CD4-positive, alpha-beta T cell treated with Interleukin-4 for 1 hour (primary cell): Measurements from ENCODE around the gene GALNT1.

Experiments
- DNase-seq, 2 donors: peaks; one replicate each; pipeline ENCODE4 v3.0.0-alpha.2; 2020 to 2022

GALNT1 gene

DNA sequence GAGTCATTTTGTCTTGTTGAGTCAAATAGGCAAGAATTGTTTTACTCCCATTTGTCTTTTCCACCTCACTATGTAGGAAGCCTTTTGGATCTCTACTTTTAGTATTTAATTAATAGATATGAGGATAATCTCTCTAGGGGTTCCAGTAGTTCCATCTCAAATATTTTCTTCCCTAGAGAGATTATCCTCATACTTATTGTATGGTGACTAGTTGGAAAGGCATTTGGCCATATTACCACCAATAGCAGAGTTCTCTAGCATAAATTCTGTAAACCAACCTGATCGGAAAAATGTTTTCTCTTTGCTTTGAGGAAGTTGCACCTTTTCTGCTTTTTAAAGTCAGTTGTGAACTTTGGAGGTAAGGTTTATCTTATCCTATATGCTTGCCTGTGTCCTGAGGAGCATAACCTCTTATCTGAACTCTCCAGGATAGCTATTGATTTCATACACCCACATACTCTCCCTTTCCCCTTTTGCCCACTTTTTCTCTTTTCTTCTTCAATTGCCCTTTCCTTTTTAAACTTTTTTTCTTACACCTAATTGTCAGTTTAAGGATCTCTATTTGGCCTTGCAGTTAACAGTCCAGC, 100.8 kb downstream of the GALNT1 start:
- DNase-seq = no peak

DNA sequence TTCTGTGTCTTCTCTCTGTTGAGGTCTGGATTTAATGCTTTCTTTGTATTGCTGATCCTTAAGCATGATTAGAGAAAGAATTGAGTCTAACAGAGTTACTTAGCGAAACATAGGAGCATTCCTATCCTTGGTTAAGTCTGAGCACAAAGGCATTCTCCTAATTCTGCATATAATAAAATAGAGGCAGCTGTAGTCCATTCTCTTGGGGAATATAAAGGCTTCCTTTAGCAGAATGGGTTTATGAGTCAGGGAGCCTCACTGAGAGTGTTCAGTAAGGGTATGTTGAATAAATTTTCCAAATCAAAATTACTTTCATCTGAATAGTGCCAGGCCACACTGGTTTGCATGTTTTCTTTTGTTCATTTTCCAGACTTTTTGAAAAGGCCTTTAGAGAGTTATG, 101.5 kb downstream of the GALNT1 start:
- DNase-seq = no peak

DNA sequence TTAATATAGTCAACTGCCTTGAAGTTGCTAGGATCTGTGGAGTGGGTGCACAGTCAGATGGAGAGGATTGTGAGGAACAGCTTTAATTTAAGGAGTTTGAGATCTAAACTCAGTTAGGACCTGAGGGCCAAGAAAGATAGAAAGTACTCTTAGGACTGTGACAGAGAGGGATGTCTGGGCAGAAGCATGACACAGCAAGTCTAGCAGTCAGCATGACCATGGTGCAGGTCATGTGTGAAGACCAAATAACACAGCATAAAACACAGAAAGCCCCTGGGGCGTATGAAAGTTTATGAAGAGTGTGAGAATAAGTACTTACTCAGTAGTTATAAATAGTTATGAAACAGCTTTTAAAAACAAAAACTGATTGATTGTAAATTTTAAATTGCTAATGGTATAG, 107.2 kb downstream of the GALNT1 start:
- DNase-seq = no peak

DNA sequence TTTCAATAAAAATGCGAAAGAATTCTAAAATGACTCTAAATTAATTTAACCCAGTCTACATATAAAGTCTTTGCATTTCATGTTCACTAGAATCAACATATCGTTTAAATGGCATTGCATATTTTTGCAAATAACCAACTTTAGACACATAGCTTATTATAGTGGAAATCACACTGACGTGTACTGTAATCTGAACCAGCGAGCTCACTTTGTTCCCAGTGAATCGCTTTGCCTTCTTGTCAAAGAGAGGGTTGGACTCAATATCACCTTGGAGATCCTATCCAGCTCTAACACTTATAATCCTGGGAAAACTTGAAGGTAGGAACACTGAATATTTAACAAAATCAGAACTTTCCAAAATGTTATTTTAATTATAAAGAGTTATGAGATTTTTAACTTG, 108.2 kb downstream of the GALNT1 start:
- DNase-seq = no peak

DNA sequence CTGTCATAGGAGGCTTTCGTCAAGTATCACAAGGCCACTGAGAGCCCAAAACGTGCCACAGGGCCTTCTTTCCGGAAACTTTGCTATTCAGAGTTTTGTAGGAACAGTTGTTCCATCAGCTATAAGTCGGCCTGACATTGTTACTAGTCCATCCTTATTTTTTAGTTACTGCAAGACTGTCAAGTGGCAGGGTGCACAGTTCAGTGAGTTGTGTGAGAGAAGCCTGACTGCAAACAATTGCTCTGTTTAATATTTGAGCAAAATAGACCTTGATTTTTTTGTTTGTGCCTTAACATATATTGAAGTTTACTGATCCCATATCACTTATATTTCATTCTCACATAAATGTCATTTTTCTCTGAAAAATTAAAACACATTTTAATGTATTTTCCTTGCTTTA, 110.1 kb downstream of the GALNT1 start:
- DNase-seq = no peak

DNA sequence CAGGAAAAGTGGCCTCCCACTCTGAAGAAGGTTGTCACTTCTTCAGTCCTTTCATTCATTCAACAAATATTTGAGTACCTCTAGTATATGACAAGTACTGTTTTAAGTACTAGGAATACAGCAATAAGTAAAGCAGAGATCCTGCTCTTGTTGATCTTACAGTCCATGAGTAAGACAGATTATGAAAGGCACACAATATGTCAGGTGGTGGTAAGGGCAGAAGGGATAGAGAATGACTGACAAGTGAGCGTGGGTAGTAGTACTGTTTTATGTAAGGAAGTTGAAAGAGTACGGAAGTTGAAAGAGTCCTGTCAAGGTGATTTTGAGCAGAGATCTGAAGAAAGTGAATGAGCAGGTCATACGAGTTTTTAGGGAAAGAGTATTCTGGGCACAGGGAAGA, 111.3 kb downstream of the GALNT1 start:
- no peak for DNase-seq

DNA sequence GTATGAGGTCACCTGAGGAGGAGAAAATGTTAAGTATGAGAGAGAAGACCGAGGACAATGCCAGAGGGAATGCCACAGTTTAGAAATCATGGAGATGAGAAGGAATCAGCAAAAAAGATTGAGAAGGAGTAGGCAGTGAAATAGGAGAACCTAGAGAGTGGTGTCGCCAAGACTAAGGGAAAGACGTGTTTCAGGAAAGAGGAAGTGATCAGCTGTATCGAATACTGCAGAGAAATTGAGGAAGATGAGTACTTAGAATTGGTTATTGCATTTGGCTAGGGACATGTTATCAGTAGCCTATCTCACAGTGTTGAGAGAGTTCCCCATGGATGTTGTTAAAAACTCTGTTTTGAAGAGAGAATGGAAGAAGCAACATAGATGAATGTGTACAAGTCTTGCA, 112.3 kb downstream of the GALNT1 start:
- DNase-seq = no peak

DNA sequence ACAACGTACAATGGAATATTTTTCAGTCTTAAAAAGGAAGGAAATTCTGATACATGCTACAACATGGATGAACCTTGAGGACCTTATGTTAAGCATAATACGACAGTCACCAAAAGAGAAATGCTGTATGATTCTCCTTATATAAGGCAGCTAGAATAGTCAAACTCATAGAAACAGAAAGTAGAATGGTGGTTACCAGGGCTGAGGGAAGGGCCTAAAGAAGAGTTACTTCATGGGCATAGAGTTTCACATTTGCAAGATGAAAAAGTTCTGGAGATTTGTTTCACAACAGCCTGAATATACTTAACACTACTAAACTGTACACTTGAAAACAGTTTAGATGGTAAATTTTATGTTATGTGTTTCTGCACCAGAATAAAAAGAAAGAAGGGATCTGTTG, 113.3 kb downstream of the GALNT1 start:
- no peak for DNase-seq

DNA sequence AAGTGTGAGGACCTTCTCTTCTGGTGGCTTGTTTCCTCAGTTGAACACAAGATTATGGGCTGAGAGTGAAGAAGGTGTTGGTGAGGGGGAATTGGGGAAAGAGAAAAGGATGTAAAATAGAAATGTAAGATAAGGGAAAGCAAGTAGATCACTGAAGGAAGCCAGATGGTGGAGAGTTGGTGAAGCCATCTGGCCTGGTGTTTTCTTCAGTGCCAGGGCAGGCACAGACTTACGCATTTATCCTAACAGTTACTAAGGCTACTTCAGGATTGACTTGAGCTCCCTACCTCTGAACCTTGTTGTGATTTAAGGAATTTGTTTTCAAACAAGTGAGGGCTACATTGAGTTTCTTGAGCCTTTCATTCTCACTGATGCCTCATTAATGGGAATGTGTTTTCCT, 113.8 kb downstream of the GALNT1 start:
- DNase-seq = no peak

DNA sequence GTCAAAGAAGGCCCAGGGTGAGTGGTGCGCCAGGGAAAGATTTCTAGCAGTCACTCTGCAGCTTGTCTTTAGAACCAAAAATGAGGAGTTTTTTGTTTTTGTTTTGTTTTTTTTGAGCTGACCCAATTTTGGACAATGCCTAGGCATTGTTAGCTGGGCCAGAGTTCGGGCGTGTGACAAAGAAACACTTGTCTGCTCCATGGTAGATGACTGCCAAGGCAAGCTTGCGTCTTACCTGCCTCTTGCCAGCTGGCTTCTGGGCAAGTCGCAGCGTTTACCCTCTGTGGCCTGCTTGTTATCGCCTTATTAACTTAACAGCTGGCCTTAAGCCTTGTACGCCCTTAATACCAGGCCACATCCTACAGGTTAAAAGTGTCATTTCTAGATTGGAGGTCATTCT, 114.3 kb downstream of the GALNT1 start:
- DNase-seq = no peak

DNA sequence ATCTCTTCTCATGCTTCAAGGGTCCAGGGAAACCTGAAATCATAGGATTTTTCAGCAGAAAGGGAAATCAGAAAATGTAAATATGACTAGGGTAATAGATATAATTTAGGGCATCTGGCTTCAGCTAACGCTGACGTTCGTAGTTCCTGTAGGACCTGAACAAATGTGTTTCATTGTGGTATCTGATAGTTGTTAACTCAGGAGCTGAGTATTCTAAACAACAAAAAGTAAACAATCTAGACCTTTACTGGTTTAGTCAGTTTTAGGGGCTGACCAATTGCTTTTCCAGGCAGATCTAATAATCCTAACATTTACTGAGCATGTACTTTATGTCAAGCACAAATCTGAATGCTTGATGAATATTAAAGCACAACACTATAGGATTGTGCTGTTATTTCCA, 114.8 kb downstream of the GALNT1 start:
- DNase-seq = no peak

DNA sequence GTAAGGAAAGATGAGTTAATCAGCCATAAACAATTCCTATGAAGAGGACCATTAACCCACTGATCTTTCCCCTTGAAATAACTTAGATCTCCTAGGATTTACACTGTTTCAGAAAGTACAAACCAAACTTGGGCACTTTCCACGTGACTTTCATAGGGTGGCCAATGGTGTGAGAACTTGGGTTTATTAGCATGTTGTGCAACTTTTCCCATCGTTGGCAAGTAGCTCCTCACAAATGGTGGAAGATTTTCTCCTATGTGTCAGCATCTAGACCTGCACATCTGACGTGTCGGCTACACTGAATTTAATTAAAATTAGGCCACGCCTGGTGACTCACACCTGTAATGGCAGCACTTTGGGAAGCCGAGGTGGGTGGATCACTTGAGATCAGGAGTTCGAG, 116.3 kb downstream of the GALNT1 start:
- DNase-seq = no peak

DNA sequence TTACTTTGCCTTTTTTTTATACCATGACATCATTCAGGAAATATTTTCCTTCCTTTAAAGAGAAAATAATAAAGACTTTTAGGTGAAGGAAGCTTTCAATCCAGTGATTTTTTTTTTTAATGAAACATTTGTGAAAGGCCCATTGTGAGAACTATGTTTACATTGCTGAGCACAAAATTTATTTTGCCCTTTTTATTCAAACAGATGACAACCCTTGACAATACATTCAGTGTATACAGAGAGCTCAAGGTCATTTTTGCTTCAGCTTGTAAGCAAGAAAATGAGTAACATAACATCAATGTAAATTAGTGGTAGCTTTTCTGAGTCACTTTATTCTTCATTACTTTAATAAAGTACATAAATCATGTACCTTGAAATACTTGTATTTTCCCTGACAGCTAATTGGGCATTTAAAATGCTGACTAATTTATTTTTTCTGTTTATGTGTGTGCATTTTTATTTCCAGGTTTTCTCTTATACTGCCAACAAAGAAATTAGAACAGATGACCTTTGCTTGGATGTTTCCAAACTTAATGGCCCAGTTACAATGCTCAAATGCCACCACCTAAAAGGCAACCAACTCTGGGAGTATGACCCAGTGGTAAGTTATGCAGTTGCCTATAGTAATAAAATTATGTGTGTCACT, 121.6 kb downstream of the GALNT1 start:
- DNase-seq = no peak

DNA sequence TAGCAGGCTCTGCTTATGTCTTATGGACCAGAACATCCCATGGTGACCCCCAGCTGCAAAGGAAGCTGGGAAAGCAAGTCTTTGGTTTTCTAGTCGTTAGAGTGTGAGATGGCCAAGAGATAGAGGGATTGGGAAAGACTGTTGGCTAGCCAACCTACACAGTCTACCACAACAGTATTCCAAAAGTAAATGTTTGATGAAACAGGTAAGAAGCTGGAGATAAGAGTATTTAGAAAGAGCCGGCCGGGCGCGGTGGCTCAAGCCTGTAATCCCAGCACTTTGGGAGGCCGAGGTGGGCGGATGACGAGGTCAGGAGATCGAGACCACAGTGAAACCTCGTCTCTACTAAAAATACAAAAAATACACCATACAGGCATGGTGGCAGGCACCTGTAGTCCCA, 124.4 kb downstream of the GALNT1 start:
- no peak for DNase-seq

DNA sequence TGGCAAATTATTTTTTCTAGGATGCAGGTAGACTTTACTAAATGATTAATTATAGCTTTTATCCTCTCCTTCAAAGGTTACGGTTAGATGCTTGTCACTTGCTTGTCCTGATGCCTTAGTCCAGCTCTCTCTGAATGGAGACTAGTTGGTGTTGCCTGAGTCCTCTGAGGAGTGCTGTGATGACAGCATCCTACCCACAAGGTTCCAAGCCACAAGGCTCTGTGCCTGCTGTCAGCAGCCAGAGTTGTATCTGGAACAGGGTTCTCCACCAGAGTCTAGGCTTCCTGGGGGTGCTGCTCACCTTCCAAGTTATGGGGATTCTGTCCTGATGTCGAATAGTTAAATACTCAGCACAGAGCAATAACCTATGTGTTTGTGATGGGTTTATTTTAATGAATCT, 125.7 kb downstream of the GALNT1 start:
- DNase-seq = no peak

DNA sequence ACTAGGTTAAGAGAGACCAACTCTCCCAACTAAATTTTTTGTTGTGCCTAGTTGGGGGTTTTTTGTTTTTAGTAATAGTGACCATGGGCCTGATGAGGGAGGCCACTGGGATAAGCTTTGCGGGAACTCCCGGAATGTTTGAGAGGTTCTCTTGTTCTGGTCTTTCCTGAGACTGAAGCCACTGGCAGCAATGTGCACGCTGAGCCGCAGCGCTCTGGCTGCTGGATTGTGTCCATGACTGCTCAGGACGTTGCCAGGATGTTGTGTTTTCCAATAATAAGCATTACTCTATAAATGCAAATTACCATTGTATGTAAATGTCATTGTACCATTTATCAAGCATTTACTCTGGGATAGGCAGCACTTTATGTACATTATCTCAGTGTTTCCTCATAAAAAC, 126.1 kb downstream of the GALNT1 start:
- no peak for DNase-seq

DNA sequence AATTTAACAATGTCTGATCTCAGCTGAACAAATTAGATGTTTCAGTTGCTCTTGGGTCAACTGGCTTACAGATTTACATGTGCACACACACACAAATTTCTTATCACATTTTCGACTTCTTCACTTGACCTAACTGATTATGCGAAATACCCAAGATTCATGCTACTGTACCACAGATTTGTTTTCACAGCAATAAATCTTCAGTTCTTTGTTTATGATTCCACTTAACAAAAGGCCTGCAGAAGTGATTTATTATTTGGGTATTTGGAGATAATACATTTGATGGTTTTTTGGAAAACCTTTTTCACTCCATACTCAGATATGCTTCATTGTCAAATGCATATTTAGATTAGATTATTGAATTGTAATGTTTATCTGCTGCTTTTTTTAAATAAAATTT, 129.0 kb downstream of the GALNT1 start:
- DNase-seq = no peak

DNA sequence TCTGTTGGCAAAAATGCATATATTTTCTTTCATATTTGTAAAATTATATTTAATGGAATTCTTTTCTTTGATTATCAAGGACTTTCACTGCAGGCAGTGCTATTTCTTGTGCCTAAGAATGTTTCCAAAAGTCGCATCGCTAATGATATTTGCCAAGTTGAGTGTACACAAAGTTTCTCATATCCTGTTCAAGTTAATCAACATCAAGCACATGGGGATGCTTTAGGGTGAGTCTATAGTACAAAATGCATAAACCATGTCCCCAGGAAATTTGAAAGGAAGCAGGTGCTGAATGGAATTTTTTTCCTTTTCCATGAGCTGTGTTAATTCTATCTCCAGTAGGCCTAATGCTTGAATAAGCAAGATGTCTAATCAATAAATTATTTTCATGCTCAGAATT, 129.7 kb downstream of the GALNT1 start:
- no peak for DNase-seq

DNA sequence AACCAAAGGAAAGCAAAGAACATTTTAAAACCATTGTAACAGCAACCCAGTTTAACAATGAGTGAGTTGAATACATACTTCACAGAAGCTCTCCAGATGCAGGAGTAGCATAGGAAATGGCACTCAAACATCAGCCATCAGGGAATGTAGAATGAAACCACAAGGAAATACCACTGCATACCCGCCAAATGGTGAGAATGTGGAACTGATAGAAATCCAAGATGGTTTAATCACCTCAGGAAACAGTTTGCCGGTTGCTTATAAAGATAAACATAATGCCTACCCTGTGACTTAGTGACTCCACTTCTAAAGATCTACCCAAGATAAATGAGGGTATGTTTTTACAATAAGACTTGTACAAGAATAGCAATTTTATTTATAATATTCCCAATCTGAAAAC, 132.0 kb downstream of the GALNT1 start:
- no peak for DNase-seq

DNA sequence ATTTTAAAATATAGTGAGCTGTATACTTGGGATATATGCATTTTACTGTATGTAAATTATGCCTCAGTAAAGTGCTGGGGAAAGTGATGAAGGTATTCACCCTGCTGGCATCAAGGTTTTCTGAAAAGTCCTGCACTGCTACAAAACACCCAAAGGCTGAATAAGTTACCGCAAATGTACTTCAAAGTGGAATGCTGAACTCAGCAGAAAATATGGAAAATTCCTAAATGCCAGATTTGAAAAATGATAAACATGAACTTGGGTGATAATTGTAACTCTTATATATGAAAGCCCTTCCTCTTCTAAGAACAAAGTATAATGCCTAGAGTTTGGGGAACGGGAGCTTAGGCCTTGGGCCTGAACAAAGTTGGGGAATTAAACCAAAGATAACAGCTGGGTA, 133.0 kb downstream of the GALNT1 start:
- DNase-seq = no peak

DNA sequence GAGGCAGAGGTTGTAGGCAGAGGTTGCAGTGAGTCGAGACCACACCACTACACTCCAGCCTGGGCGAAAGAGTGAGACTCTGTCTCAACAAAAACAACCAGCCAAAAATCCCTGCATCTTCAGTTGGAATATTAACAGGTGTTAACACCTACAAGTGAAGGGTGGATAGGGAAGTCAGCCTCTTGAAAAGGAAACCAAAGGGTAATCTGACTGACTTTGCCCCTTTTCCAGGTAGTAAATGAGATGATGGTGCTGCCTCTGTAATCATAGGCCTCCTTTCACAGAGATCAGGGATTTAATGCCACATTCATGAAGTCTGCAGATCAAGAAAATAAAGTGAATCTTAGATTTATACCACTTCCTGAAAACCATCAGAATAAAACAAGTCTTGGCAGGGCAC, 133.6 kb downstream of the GALNT1 start:
- no peak for DNase-seq

DNA sequence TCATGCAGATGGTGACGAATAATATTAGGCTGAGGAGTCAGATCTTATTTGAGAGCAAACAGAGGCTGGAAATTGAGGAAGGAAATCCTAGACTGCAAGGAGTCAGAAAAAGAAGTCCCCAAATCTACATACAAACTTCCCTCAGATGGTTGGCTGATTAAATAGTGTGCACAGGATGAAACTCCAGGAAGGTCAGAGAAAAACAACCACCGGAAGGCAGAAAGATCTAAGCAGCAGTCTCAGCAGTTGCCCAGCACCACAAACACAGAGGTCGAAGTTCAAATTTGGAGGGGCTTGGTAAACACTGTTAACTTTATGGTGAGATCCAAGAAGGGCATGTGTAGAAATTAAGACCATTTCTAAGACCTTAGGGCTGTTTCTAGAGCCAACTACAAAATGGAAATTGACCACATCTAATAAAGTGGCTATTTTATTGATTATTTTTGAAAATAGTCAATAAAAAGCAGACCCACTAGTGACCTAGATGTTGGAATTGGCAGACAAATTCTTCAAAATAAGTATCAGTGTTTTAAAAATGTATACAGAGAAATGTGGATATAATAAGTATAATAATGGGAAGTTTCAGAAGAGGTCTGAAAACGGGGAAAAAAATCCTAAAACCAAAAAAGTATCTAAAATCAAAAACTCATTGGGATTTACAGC, 134.8 kb downstream of the GALNT1 start:
- DNase-seq = no peak

DNA sequence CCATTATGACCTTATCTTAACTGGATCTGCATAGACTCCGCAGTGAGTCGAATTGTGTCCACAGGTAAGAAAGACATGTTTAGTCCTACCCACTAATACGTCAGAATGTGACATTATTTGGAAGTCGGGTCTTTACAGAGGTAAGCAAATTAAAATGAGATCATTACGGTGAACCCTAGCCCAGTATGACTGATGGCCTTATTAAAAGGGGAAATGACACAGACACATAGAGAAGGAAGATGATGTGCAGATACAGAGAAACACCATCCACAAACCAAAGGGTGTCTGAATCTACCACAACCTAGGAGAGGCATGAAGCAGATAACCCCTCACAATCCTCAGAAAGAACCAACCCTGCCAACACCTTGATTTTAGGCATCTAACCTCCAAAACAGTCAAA, 135.6 kb downstream of the GALNT1 start:
- no peak for DNase-seq

DNA sequence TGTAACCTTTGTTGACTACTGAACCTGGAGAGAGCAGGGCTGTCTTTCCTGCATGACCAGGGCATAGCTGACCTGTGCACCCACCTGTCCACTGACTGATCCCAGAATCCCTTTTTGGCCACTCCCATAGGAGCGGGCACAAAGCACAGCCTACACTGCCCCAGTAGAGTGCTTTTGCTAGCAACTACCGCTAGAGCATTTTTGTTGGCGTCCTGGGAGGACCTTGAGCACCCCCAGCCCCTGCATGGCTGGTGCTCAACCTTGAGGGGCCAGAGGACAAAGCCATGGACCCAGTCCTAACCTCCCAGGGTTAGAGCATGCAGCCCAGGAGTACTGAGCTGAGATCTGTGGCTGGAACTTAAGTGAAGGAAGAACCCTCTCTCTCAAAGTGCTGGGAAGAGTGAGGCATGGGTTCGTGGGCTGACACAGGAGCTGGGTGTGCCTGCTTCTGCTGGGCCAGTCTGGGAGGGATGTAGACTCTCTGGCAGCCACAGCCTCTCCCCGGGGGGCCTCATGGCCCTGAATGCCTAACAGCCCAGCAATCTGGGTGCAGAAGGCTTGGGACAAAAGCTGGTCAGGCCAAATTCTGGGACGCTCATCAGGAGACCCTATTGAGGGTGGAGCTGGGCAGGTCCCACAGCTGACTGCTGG, 140.0 kb downstream of the GALNT1 start:
- no peak for DNase-seq
